Neutrophil (primary cell): ENCODE data around the gene IL19.

Source experiments
- H3K27ac ChIP-seq: fragments of 200-600 bp; sonication (generic); 2 replicates; pipeline ENCODE4 v1.5.1; 2016; ENCODE audit warnings: mild to moderate bottlenecking, moderate library complexity
- H3K27me3 ChIP-seq: fragments of 200-600 bp; sonication (generic); 2 replicates; pipeline ENCODE4 v1.6.0; 2016; ENCODE audit warnings: mild to moderate bottlenecking
- H3K36me3 ChIP-seq: fragments of 200-600 bp; sonication (generic); 2 replicates; pipeline ENCODE4 v1.5.1; 2017
- H3K4me1 ChIP-seq, 2 experiments: fragments of 200-600 bp in 1 of 2; sonication (generic) in 1 of 2; 1 replicate in 1 of 2; 2 replicates in 1 of 2; pipeline versions ENCODE4 v1.5.1 to v1.6.1; 2013 to 2016; ENCODE audit warnings: low read depth in 1 of 2, low read length in 1 of 2, mild to moderate bottlenecking in 1 of 2, moderate library complexity in 1 of 2; ENCODE audit not compliant: control insufficient read depth in 1 of 2, insufficient read depth in 1 of 2
- H3K4me3 ChIP-seq, 2 experiments: fragments of 200-600 bp in 1 of 2; sonication (generic) in 1 of 2; 1 replicate in 1 of 2; 2 replicates in 1 of 2; pipeline ENCODE4 v1.5.1; 2013 to 2016; ENCODE audit warnings: low read depth in 1 of 2, low read length in 1 of 2, mild to moderate bottlenecking in 1 of 2, moderate library complexity in 1 of 2
- H3K9me3 ChIP-seq: fragments of 200-600 bp; sonication (generic); 2 replicates; pipeline ENCODE4 v1.5.1; 2016
- CTCF ChIP-seq: fragments of 200-600 bp; sonication (generic); IDR thresholded peaks from 2 replicates; pipeline ENCODE4 v1.5.1; 2016; ENCODE audit warnings: antibody characterized with exemption

IL19 gene

GRCh38 chr1:206737729-206738201 is 32.8 kb upstream of the IL19 start:
- H3K27me3 ChIP-seq = no peaks in the 10 kb centered on the region
- H3K9me3 ChIP-seq = no peaks in the 10 kb centered on the region
- TF ChIP-seq CTCF = no peak
- no peak overlapping the region for H3K27ac ChIP-seq
- H3K4me1 ChIP-seq = no peaks in the 10 kb centered on the region
- no peak overlapping the region for H3K4me3 ChIP-seq
- H3K36me3 ChIP-seq = peaks cover 58% of the 10 kb centered on the region

GRCh38 chr1:206738370-206739366 is 31.9 kb upstream of the IL19 start:
- peaks cover 49% of the 10 kb centered on the region for H3K36me3 ChIP-seq
- no peaks in the 10 kb centered on the region for H3K9me3 ChIP-seq
- no peaks in the 10 kb centered on the region for H3K27me3 ChIP-seq
- no peaks in the 10 kb centered on the region for H3K4me1 ChIP-seq
- no peak for TF ChIP-seq CTCF
- H3K4me3 ChIP-seq = no peak overlapping the region
- no peak overlapping the region for H3K27ac ChIP-seq

GRCh38 chr1:206739411-206740076 is 31.0 kb upstream of the IL19 start:
- Histone ChIP-seq H3K4me3 (no peak overlapping the region), H3K27me3 (no peaks in the 10 kb centered on the region), H3K4me1 (no peaks in the 10 kb centered on the region), H3K9me3 (no peaks in the 10 kb centered on the region), H3K36me3 (peaks cover 40% of the 10 kb centered on the region), H3K27ac (no peak overlapping the region)
- no peak for TF ChIP-seq CTCF

- H3K4me1 ChIP-seq = no peaks in the 10 kb centered on the region
- no peaks in the 10 kb centered on the region for H3K27me3 ChIP-seq
Measured at GRCh38 chr1:206741142-206741701, 29.4 kb upstream of the IL19 start.

More at GRCh38 chr1:206741142-206741701, 29.4 kb upstream of the IL19 start:
- Histone ChIP-seq H3K27ac (no peak overlapping the region), H3K4me3 (no peak overlapping the region), H3K9me3 (no peaks in the 10 kb centered on the region), H3K36me3 (peaks cover 24% of the 10 kb centered on the region)
- TF ChIP-seq CTCF = no peak
